Activated T-helper 1 cell treated with anti-CD3 and anti-CD28 coated beads, Interleukin-12 subunit alpha, Interleukin-12 subunit beta, Interleukin-2, Interleukin-4 antibody, amounts not matched to agents 30 ng/mL and 10 ng/mL and 1 ng/mL, durations not matched to agents 14 hours and 24 hours and 36 hours (primary cell): ENCODE data around the gene MBNL2. TPM values are rescaled to one million over a fixed set of nuclear protein-coding genes. Genes with fewer than 3 reads are reported as not detected.
A peak's percentile ranks its signal among the peaks of the same experiment; 100 is the strongest.

Source experiments
- DNase-seq: peaks from one replicate; pipeline ENCODE4 v3.0.0; 2021; ENCODE audit warnings: low spot score
- H3K27ac Mint-ChIP-seq: one replicate; pipeline ENCODE4 v1.8.0; 2021; ENCODE audit warnings: mild to moderate bottlenecking, mixed read lengths
- H3K27me3 Mint-ChIP-seq: one replicate; pipeline ENCODE4 v1.8.0; 2022; ENCODE audit warnings: mild to moderate bottlenecking, moderate library complexity, mixed read lengths; ENCODE audit not compliant: insufficient read depth
- H3K36me3 Mint-ChIP-seq: one replicate; pipeline ENCODE4 v1.8.0; 2021; ENCODE audit warnings: low read depth, mixed read lengths
- H3K4me1 Mint-ChIP-seq: one replicate; pipeline ENCODE4 v1.8.0; 2021; ENCODE audit warnings: low read depth, mixed read lengths
- H3K4me3 Mint-ChIP-seq: one replicate; pipeline ENCODE4 v1.8.0; 2021; ENCODE audit warnings: mild to moderate bottlenecking, moderate library complexity, mixed read lengths
- H3K9me3 Mint-ChIP-seq: one replicate; pipeline ENCODE4 v1.8.0; 2021; ENCODE audit warnings: mixed read lengths
- intact Hi-C: fragments of 100-400 bp; cut with micrococcal nuclease; formaldehyde crosslinking; loops from one replicate; pipeline ENCODE4 v1.15.1; 2024
- total RNA-seq: library from RNA; stranded (reverse); gene quantifications from 2 replicates; pipeline ENCODE4 v1.2.3, GENCODE V29; 2022

MBNL2 gene
- total RNA-seq, 1 donor from 2014 or later, result 20.7 TPM

- intact Hi-C loops, result no loop called here
- DNase-seq, result no peak
- no peak overlapping the region for H3K27ac Mint-ChIP-seq
- H3K36me3 Mint-ChIP-seq, result no peaks in the 10 kb centered on the region
- H3K27me3 Mint-ChIP-seq, result peaks cover 25% of the 10 kb centered on the region
- no peaks in the 10 kb centered on the region for H3K4me1 Mint-ChIP-seq
- no peak overlapping the region for H3K4me3 Mint-ChIP-seq
- no peaks in the 10 kb centered on the region for H3K9me3 Mint-ChIP-seq
Measured at GRCh38 chr13:97422118-97423054, 200.3 kb downstream of the MBNL2 start.

- Mint-ChIP-seq H3K4me1 (no peaks in the 10 kb centered on the region), H3K27ac (no peak overlapping the region), H3K36me3 (no peaks in the 10 kb centered on the region), H3K4me3 (no peak overlapping the region), H3K27me3 (peaks cover 29% of the 10 kb centered on the region), H3K9me3 (no peaks in the 10 kb centered on the region)
- intact Hi-C loops, result no loop called here
- DNase-seq, result no peak
Measured at GRCh38 chr13:97423300-97424045, 201.3 kb downstream of the MBNL2 start.

GRCh38 chr13:97425590-97425989, 203.5 kb downstream of the MBNL2 start:
- no peaks in the 10 kb centered on the region for H3K4me1 Mint-ChIP-seq
- no peak overlapping the region for H3K4me3 Mint-ChIP-seq
- peaks cover 40% of the 10 kb centered on the region for H3K27me3 Mint-ChIP-seq
- intact Hi-C loops, result no loop called here
- H3K27ac Mint-ChIP-seq, result no peak overlapping the region
- DNase-seq, result no peak
- no peaks in the 10 kb centered on the region for H3K9me3 Mint-ChIP-seq
- H3K36me3 Mint-ChIP-seq, result no peaks in the 10 kb centered on the region

GRCh38 chr13:97426695-97427094, 204.6 kb downstream of the MBNL2 start:
- Mint-ChIP-seq H3K27ac (no peak overlapping the region), H3K4me3 (no peak overlapping the region), H3K9me3 (no peaks in the 10 kb centered on the region), H3K4me1 (peaks cover 8% of the 10 kb centered on the region), H3K36me3 (no peaks in the 10 kb centered on the region), H3K27me3 (peaks cover 38% of the 10 kb centered on the region)
- DNase-seq, result no peak
- intact Hi-C loops, result no loop called here

GRCh38 chr13:97429681-97430081, 207.5 kb downstream of the MBNL2 start:
- no peaks in the 10 kb centered on the region for H3K9me3 Mint-ChIP-seq
- intact Hi-C loops, result loop anchor here (5.0 kb wide), 4 partner anchors 317 to 1788 kb away; no protein-coding TSS in a partner anchor
- no peak for DNase-seq
- H3K4me3 Mint-ChIP-seq, result no peak overlapping the region
- no peaks in the 10 kb centered on the region for H3K36me3 Mint-ChIP-seq
- H3K4me1 Mint-ChIP-seq, result peaks cover 18% of the 10 kb centered on the region
- H3K27me3 Mint-ChIP-seq, result peaks cover 33% of the 10 kb centered on the region
- H3K27ac Mint-ChIP-seq, result no peak overlapping the region

- DNase-seq, result no peak
- Mint-ChIP-seq H3K9me3 (no peaks in the 10 kb centered on the region), H3K4me3 (no peak overlapping the region), H3K36me3 (no peaks in the 10 kb centered on the region), H3K27me3 (peaks cover 29% of the 10 kb centered on the region), H3K27ac (no peak overlapping the region), H3K4me1 (peaks cover 24% of the 10 kb centered on the region)
- intact Hi-C loops, result loop anchor here (5.0 kb wide), 4 partner anchors 318 to 1787 kb away; no protein-coding TSS in a partner anchor
Measured at GRCh38 chr13:97430296-97430695, 208.2 kb downstream of the MBNL2 start.

GRCh38 chr13:97431171-97431764, 209.1 kb downstream of the MBNL2 start:
- H3K27me3 Mint-ChIP-seq, result peaks cover 24% of the 10 kb centered on the region
- no peak for DNase-seq
- no peak overlapping the region for H3K27ac Mint-ChIP-seq
- peaks cover 33% of the 10 kb centered on the region for H3K4me1 Mint-ChIP-seq
- H3K9me3 Mint-ChIP-seq, result no peaks in the 10 kb centered on the region
- peaks cover 4% of the 10 kb centered on the region for H3K36me3 Mint-ChIP-seq
- intact Hi-C loops, result loop anchor here (5.0 kb wide), 4 partner anchors 319 to 1786 kb away; no protein-coding TSS in a partner anchor
- H3K4me3 Mint-ChIP-seq, result peak overlapping the region; percentile 55

GRCh38 chr13:97432232-97432916, 210.2 kb downstream of the MBNL2 start:
- Mint-ChIP-seq H3K9me3 (no peaks in the 10 kb centered on the region), H3K27me3 (peaks cover 16% of the 10 kb centered on the region), H3K4me3 (peak overlapping the region; percentile 99), H3K4me1 (peaks cover 39% of the 10 kb centered on the region), H3K36me3 (peaks cover 6% of the 10 kb centered on the region), H3K27ac (peak overlapping the region; percentile 100)
- intact Hi-C loops, result loop anchor here (1.0 to 5.0 kb wide), 6 partner anchors 142 to 1785 kb away; no protein-coding TSS in a partner anchor
- no peak for DNase-seq

GRCh38 chr13:97432917-97433726, 211.0 kb downstream of the MBNL2 start:
- Mint-ChIP-seq H3K27ac (peak overlapping the region; percentile 100), H3K36me3 (peaks cover 6% of the 10 kb centered on the region), H3K4me1 (peaks cover 39% of the 10 kb centered on the region), H3K27me3 (peaks cover 12% of the 10 kb centered on the region), H3K9me3 (no peaks in the 10 kb centered on the region), H3K4me3 (peak overlapping the region; percentile 99)
- intact Hi-C loops, result loop anchor here (1.0 to 5.0 kb wide), 11 partner anchors 142 to 1784 kb away; partner anchors contain the start of gene MBNL2
- peak; percentile 99 for DNase-seq

- intact Hi-C loops, result loop anchor here (1.0 to 5.0 kb wide), 10 partner anchors 143 to 1783 kb away; partner anchors contain the start of gene MBNL2
- DNase-seq, result peak; percentile 88
- H3K4me1 Mint-ChIP-seq, result peaks cover 39% of the 10 kb centered on the region
- no peaks in the 10 kb centered on the region for H3K9me3 Mint-ChIP-seq
- H3K4me3 Mint-ChIP-seq, result peak within 1 kb of the TSS; percentile 99
- H3K27me3 Mint-ChIP-seq, result peaks cover 10% of the 10 kb centered on the region
- peaks cover 6% of the 10 kb centered on the region for H3K36me3 Mint-ChIP-seq
- H3K27ac Mint-ChIP-seq, result peak within 1 kb of the TSS; percentile 100
Measured at GRCh38 chr13:97433727-97434396, 211.7 kb downstream of the MBNL2 start, which contains the start of gene RAP2A. RAP2A (plus strand) TSS chr13:97434169; CDS start chr13:97434471, 302 bp downstream.
